HG02852 (cell line): ENCODE results near the gene NTF4.
"Not testable (repeated sequence)": the region's sequence is repeated elsewhere in the genome, so short reads cannot be mapped to it uniquely, and the experiment has no call there.

Experiments used
- ATAC-seq: cut with Tn5 transposase; IDR thresholded peaks from one replicate; pipeline ENCODE4 v1.9.1; 2021; ENCODE audit warnings: mild to moderate bottlenecking, moderate library complexity; ENCODE audit not compliant: unreplicated experiment

NTF4 gene

DNA sequence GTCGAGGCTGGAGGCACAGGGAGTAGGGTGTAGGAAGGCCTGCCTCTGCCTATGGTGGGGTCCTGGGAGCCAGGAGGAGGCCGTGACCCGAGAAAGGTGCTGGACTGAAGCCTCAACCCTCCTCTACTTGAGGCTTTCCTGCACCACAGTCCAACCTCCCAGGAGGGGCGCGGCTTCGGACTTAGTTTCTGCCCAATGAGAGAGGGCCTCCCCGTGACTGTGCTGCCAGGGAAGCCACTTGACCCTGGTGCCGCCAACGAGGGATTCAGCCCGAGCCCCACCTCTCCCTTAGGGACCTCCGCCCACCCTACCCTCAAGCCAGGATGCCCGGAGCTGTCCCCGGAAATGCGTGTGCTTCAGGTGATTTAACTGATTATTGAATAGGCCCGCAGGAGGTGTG lies 40.4 kb downstream of the NTF4 start, which contains the start of gene CGB3:
TSS of gene CGB3 (minus strand) at position 101 of the 400 bp plus-strand sequence. CDS start 362 bp downstream, outside the sequence.
- not testable (repeated sequence) for ATAC-seq

DNA sequence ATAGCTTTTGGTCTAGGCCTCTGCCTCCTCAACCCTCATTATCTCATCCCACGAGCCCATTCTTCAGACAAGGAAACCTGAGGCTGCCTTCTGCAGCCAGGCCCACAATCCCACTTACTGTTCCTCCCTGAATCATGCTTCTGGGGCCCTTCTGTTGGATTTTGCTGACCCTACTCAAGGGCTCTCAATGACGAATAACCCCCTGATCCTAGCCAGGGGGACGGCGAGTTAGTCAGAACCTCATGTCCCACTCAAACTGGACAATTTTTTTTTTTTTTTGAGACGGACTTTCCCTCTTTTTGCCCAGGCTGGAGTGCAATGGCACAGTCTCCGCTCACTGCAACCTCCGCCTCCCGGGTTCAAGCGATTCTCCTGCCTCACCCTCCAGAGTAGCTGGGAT lies 42.5 kb downstream of the NTF4 start:
- no peak for ATAC-seq

DNA sequence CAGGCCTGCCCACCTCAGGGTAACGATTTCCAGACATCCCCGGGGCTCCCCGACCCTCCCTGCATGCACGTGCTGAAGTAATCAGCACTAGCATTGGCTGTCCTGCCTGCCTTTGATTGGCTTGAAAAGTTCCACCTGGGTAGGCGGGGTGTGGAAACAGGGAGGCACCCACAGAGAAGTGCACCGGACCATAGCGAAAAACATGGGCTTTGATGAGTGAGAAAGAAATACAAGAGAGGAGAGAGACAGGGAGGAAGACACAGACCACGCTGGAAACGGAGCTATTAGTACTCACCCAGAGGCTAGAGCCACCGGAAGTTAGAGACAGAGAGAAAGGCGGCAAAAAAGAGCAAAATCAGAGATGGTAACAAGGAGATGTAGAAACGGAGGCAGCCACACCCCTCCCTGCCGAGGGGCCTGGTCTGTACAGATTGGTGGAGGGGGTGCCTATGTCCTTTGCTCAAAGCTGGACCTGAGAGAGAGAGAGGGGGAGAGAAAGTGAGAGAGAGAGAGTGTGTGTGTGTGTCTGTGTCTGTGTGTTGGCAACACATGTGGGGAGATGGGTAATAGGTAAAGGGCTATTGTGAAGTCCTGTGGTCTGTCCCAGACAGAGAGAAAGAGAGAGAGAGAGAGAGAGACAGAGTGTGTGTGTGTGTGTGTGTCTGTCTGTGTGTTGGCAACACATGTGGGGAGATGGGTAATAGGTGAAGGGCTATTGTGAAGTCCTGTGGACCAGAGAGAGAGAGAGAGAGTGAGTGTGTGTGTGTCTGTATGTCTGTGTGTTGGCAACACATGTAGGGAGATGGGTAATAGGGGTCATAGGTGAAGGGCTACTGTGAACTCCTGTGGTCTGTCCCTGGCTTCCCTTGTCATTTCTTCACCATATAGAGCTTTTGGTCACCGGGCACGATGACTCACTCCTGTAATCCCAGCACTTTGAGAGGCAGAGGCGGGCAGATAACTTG lies 43.4 kb downstream of the NTF4 start:
- ATAC-seq, result no peak

GRCh38 chr19:49020342-49020741 lies 44.3 kb downstream of the NTF4 start:
- no peak for ATAC-seq

- no peak for ATAC-seq
Observed at GRCh38 chr19:49019242-49019932, 45.2 kb downstream of the NTF4 start.

DNA sequence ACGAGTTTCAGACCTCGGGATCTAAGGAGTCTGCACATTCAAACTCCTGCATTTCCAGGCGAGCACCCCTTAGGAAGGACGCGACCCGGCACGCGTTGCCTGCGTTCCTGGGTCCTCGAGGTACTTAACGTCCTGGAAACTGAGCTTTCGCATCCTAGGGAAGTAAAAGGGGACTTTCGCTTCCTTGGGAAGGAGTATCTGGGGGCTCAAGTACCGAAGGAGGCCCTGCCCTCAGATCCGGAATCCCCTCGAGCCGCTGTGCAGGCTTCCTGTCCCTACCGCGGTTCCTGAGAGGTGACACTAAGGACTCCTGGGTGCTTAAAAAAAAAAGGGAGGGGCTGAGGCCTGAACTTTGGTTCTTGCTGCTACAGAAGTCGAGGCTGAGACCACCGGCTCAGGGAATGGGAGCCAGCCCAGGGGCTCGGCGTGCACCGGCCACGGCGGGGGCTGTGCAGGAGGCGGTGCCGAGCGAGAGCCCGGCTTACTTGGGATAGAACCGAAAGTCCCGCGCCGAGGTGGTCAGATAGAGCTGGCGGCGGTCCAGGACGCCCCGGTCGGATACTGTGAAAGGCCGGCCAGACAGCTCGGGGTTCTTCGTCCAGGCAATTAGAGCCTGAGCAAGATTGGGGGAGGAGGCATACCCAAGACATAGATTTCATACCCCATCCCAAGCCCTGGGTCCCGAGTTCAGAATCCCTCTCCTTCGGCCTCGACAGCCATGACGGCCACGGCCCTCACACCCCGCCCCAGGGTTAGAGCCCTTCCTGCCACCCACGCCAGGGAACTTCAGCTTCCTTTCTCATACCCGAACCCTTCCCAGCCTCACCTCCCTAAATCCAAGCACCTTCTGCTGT lies 46.0 kb downstream of the NTF4 start:
- ATAC-seq, result not testable (repeated sequence)

- ATAC-seq, result no peak
Observed at GRCh38 chr19:49017666-49018351, 46.8 kb downstream of the NTF4 start.

DNA sequence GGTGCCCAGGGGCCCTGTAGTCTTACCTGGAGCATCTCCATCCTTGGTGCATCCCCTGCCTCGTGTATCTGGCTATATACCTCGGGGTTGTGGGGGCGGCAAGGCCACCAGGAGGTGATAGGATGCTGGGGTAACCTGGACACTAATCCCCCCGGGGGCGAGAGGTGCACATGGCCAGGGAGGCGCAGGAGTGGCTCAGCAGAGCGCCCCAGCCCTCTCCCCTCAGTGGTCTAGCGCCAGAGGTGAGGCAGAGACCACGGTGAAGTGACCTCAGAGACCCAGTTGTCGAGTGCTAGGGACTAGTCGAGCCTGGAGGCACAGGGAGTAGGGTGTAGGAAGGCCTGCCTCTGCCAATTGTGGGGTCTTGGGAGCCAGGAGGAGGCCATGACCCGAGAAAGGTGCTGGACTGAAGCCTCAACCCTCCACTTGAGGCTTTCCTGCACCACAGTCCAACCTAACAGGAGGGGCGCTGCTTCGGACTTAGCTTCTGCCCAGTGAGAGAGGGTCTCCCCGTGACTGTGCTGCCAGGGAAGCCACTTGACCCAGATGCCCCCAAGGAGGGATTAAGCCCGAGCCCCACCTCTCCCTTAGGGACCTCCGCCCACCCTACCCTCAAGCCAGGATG lies 47.5 kb downstream of the NTF4 start, which contains the start of gene LHB:
TSS of gene LHB (minus strand) at position 51 of the 625 bp plus-strand sequence. CDS start at position 41, 10 bp downstream.
- ATAC-seq, result no peak

DNA sequence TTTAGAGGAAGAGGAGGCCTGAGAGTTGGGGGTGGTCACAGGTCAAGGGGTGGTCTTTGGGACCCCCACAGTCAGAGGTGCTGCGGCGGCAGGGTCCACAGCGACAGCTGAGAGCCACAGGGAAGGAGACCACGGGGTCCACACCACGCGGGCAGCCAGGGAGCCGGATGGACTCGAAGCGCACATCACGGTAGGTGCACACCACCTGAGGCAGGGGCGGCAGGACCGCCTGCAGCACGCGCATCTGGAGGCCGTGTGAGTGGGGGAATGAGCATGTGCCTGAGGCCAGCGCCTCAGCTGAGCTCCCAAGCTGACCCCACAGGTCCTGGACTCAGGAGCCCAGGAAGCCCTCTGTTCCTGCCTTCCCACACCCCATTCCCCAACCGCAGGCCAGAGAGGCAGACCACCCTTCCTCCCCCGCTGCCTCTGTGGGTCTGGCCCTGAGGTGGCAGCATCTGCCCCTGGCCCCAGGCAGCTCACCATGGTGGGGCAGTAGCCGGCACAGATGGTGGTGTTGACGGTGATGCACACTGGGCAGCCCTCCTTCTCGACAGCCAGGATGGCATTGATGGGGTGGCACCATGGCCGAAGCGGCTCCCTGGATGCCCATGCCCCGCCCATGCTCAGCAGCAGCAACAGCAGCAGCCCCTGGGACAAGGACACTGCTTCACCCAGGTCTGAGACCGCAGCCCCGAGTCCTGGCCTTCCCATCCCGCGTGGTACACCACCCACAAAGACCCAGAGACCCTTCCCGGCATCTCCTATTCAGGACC lies 48.4 kb downstream of the NTF4 start:
- no peak for ATAC-seq

DNA sequence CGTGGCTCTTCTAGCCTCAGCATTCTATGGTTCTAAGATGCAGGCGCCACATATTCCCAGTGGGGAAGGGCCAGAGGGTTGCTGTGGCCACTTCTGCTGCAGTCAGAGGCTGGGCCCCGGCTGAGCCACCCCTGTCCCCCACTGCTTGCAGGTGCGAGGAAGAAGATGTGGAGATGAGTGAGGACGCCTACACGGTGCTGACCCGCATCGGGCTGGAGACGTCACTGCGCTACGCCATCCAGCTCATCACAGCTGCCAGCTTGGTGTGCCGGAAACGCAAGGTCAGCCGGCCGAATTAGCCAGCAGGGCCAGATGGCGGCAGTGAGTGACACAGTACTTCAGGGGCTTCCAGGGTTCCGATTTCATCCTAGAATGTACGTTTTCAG lies 49.8 kb downstream of the NTF4 start:
- ATAC-seq, result no peak

- ATAC-seq, result no peak
Observed at GRCh38 chr19:49014123-49014869, 50.3 kb downstream of the NTF4 start.

- ATAC-seq, result no peak
Observed at GRCh38 chr19:49011194-49011593, 53.4 kb downstream of the NTF4 start.
